Measurements from ENCODE around the gene MIDN. TPM values are rescaled to one million over a fixed set of nuclear protein-coding genes. Genes with fewer than 3 reads are reported as not detected.

MIDN gene
- total and polyA plus RNA-seq, 2 donors (not counting 3 experiments of a cell fraction or from before 2014, with no cell fraction given): 20.0 to 85.9 TPM

DNA sequence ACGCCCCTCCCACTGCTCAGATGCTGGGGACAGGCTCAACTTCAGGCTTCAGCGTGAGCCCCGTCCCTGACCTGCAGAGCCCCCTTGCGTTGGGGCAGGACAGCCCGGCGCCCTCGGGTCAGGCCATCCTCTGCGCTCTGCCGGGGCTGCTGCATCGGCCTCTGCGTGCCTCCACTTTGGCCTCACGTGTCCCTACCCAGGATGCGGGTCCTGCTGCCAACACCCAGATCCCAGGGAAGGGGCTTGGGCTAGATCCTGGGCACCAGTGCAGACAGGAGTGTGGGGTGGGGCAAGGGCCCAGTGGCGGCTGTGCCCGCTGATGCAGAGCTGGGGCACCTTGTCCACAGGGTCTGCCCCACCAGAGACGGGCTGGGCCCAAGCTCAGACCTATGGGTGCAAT lies 23.5 kb upstream of the MIDN start:
- peaks cover 5 to 20% of the 10 kb centered on the region in 2 experiments for H3K36me3 ChIP-seq (ENCODE audit: control insufficient read depth in 2 of 2, extremely low read depth in 1 of 2, insufficient read depth in 2 of 2, low read length in 2 of 2)
- BruUV-seq (replicated peaks): no TSS peak
- H3K79me2 ChIP-seq (ENCODE audit: control insufficient read depth, insufficient read depth, low read length): no peaks in the 10 kb centered on the region
- ChIA-PET POLR2A (no interaction called here), CTCF (interaction anchor here (1.3 to 2.4 kb wide), 2 partner anchors 20 to 112 kb away, joined by 4 to 9 read pairs; no protein-coding TSS in a partner anchor)
- H3K4me1 ChIP-seq (ENCODE audit: control insufficient read depth, extremely low read depth, insufficient read depth, low read length): no peaks in the 10 kb centered on the region
- H3K9me3 ChIP-seq (replicated peaks; ENCODE audit: control insufficient read depth, insufficient read depth, low read length): no peaks in the 10 kb centered on the region
- no peaks in the 10 kb centered on the region for H3K9me1 ChIP-seq (replicated peaks; ENCODE audit: control insufficient read depth, extremely low read depth, insufficient read depth, low read length)
- no peaks in the 10 kb centered on the region for H3K27me3 ChIP-seq (ENCODE audit: control insufficient read depth in 2 of 2, insufficient read depth in 2 of 2, low read length in 2 of 2)
- FAIRE-seq (no peak), DNase-seq (ENCODE audit: low read depth, low spot score) (no peak)
- dilution Hi-C loops (cut with MboI; ENCODE audit: extremely low pct_ligation_motif_present, low sequenced_read_pairs) (no loop called here), intact Hi-C loops (cut with micrococcal nuclease) (no loop called here)
- H3K27ac ChIP-seq (ENCODE audit: insufficient read depth, low read depth, low read length): no peak overlapping the region
- H3K9ac ChIP-seq (replicated peaks; ENCODE audit: extremely low read depth, insufficient read depth, low read length): no peak overlapping the region
- TF ChIP-seq EZH2 (IDR thresholded peaks at IDR 0.05; ENCODE audit: borderline replicate concordance, low read depth, low read length, severe bottlenecking): no peak
- TF ChIP-seq, protein P1, sequence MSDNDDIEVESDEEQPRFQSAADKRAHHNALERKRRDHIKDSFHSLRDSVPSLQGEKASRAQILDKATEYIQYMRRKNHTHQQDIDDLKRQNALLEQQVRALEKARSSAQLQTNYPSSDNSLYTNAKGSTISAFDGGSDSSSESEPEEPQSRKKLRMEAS (IDR thresholded peaks at IDR 0.05; ENCODE audit: insufficient read depth, insufficient read length): no peak
- no peak for TF ChIP-seq JUN (IDR thresholded peaks at IDR 0.05; ENCODE audit: borderline replicate concordance, insufficient read depth, insufficient read length, low read depth)
- H3K4me2 ChIP-seq (ENCODE audit: insufficient read depth, low read length): no peak overlapping the region
- no peaks in the 10 kb centered on the region for H4K20me1 ChIP-seq (replicated peaks; ENCODE audit: control insufficient read depth, extremely low read depth, insufficient read depth, low read length)
- H2AFZ ChIP-seq (ENCODE audit: low read depth, low read length): no peak overlapping the region
- H3K4me3 ChIP-seq (replicated peaks in 1 of 3; ENCODE audit: insufficient read depth in 1 of 3, low read depth in 1 of 3, low read length in 3 of 3): no peak overlapping the region

DNA sequence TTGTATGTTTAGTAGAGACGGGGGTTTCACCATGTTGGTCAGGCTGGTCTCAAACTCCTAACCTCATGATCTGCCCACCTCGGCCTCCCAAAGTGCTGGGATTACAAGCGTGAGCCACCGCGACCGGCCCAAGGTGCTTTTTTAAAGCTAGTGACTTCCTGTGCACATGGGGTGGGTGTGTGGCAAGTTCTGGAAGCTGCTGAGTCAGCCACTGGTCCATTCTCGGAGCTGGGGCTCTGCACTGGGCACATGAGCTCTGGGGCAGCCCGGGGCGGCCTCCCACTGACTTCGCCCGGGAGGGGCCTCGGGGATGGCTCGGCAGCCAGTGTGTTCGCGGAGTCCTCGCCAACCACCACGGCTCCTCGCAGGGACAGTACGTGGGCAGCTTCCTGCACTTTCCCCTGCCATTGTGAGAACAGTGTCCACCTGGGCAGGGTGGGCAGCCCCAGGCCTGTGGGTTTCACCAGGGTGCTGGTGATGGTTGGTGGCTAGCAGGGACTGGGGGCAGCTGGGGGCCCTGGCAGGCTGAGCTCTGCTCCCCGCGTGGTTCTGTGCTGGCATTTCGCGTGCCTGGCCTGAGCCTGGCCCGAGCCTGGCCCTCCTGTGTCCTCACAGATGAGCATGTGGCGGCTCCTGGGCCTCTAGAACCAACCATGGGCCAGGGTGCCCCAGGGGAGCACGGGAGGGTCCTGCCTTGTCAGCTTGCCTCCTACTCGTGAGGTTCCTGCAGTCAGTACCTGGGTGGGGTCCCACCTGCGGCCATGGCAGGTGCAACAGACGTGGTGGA lies 22.8 kb upstream of the MIDN start:
- H3K79me2 ChIP-seq (ENCODE audit: control insufficient read depth, insufficient read depth, low read length): no peaks in the 10 kb centered on the region
- H2AFZ ChIP-seq (ENCODE audit: low read depth, low read length): no peak overlapping the region
- no peaks in the 10 kb centered on the region for H4K20me1 ChIP-seq (replicated peaks; ENCODE audit: control insufficient read depth, extremely low read depth, insufficient read depth, low read length)
- H3K27me3 ChIP-seq (ENCODE audit: control insufficient read depth in 2 of 2, insufficient read depth in 2 of 2, low read length in 2 of 2): no peaks in the 10 kb centered on the region
- no peak for FAIRE-seq
- no peak for DNase-seq (ENCODE audit: low read depth, low spot score)
- H3K9ac ChIP-seq (replicated peaks; ENCODE audit: extremely low read depth, insufficient read depth, low read length): no peak overlapping the region
- no peak overlapping the region for H3K4me3 ChIP-seq (replicated peaks in 1 of 3; ENCODE audit: insufficient read depth in 1 of 3, low read depth in 1 of 3, low read length in 3 of 3)
- POLR2A ChIA-PET: no interaction called here
- BruUV-seq (replicated peaks): no TSS peak
- no peak overlapping the region for H3K4me2 ChIP-seq (ENCODE audit: insufficient read depth, low read length)
- CTCF ChIA-PET: interaction anchor here (1.3 to 2.4 kb wide), 2 partner anchors 19 to 112 kb away, joined by 4 to 9 read pairs; no protein-coding TSS in a partner anchor
- no peak overlapping the region for H3K27ac ChIP-seq (ENCODE audit: insufficient read depth, low read depth, low read length)
- no peaks in the 10 kb centered on the region for H3K9me3 ChIP-seq (replicated peaks; ENCODE audit: control insufficient read depth, insufficient read depth, low read length)
- intact Hi-C loops (cut with micrococcal nuclease): no loop called here
- H3K4me1 ChIP-seq (ENCODE audit: control insufficient read depth, extremely low read depth, insufficient read depth, low read length): no peaks in the 10 kb centered on the region
- H3K9me1 ChIP-seq (replicated peaks; ENCODE audit: control insufficient read depth, extremely low read depth, insufficient read depth, low read length): no peaks in the 10 kb centered on the region
- TF ChIP-seq JUN (IDR thresholded peaks at IDR 0.05; ENCODE audit: borderline replicate concordance, insufficient read depth, insufficient read length, low read depth): no peak
- no peak for TF ChIP-seq EZH2 (IDR thresholded peaks at IDR 0.05; ENCODE audit: borderline replicate concordance, low read depth, low read length, severe bottlenecking)
- no peak for TF ChIP-seq GATA2 (IDR thresholded peaks at IDR 0.05; ENCODE audit: insufficient read depth, insufficient read length, low read depth, low read length)
- TF ChIP-seq POLR2A (IDR thresholded peaks at IDR 0.05; ENCODE audit: low read depth, low read length): no peak
- H3K36me3 ChIP-seq (ENCODE audit: control insufficient read depth in 2 of 2, extremely low read depth in 1 of 2, insufficient read depth in 2 of 2, low read length in 2 of 2): peaks cover 5 to 14% of the 10 kb centered on the region in 2 experiments
- dilution Hi-C loops (cut with MboI; ENCODE audit: extremely low pct_ligation_motif_present, low sequenced_read_pairs): no loop called here

Measured in endothelial cell of umbilical vein (primary cell).